GM18873 (cell line): Measurements from ENCODE around the gene LRRC27.
"Not testable (repeated sequence)": the region's sequence is repeated elsewhere in the genome, so short reads cannot be mapped to it uniquely, and the experiment has no call there.

ENCODE experiments used
- ATAC-seq: cut with Tn5 transposase; IDR thresholded peaks from one replicate; pipeline ENCODE4 v1.9.1; 2021; ENCODE audit warnings: mild to moderate bottlenecking, moderate library complexity, moderate number of reproducible peaks; ENCODE audit not compliant: unreplicated experiment, low FRiP score

The LRRC27 gene

GRCh38 chr10:132369636-132370185 lies 37.7 kb downstream of the LRRC27 start:
- no peak for ATAC-seq

DNA sequence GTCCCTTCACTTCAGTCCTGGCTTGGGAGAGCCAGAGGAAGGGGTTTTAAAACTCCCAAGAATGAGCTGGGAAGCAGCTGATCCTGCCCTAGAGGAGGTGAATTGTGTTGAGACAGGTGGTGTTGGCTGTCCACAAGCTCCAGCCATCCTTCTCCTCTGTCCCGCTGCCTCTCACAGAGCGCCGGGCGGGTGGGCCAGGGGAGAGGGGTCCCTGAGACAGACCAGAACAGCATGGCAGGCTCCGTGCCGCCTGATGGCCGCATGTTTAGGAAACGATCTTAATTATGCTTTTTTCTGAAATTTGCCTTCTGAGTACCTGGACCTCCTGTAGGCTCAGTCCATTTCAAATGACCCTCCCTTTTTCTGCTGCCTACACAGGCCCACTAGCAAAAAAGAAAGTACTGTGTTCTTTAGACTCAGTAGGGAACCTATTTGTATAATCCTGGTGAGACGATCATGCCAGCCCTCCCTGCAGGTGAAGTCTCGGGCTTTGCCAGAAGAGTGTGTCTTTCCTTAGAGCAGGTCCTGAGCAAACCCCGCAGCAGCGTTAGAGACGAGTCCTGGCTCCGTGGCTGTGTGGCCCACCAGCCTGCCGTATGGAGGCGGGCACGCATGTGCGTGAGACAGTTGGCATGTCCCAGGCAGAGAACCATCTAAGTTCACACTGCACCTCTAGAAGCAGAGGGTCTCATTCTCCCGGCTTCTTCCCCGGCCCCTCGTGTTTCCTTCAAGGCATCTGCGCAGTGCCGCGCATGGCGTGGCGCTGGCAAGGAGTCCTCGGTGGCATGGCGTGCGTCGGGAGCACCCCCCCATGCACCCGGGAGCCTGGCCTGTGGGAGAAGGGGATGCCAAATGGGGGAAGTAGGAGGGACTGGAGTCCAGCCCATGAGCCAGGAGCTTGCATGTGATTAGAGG lies 38.7 kb downstream of the LRRC27 start:
- no peak for ATAC-seq

DNA sequence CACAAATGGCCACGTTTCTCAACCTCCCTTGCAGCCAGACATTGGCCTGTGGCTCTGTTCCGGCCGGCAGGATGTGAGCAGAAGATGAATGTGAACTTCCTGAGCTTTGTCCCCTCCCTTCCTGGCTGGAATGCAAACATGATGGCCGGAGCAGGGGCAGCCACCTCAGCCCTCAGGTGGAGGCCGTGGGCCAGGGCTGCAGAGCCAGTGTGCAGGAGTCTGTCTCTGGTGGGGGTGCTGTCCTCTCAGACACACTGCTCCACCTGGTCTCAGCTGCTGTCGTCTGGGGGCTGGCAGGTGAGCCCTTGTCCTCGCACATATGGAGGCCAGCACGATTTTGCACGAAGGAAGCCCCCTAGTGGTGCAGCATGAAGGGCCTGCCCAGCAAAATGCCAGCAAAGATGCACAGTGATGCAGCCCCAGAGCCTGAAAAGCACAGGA lies 39.7 kb downstream of the LRRC27 start:
- no peak for ATAC-seq

- ATAC-seq: no peak
Observed at GRCh38 chr10:132372516-132373095, 40.6 kb downstream of the LRRC27 start.

GRCh38 chr10:132373241-132373955 lies 41.4 kb downstream of the LRRC27 start:
- ATAC-seq: no peak

DNA sequence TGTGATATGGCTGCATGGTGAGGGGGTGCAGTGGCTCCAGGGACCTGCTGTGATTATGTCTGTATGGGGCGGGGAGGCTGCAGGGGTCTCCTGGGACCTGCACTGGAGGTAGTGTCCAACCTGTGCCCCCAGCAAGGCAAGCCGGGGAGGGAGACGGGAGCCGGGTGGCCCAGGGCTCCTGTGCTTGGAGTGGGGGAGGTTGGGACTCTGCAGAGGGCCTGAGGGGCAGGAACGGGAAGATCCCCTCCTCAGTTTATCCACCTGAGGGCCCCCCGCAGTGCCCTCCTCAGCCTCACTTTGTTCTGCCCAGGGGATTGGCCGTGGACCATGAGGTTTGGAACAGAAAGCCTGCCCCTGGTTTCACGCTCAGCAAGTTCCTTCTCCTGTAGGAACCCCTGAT lies 42.2 kb downstream of the LRRC27 start:
- no peak for ATAC-seq

DNA sequence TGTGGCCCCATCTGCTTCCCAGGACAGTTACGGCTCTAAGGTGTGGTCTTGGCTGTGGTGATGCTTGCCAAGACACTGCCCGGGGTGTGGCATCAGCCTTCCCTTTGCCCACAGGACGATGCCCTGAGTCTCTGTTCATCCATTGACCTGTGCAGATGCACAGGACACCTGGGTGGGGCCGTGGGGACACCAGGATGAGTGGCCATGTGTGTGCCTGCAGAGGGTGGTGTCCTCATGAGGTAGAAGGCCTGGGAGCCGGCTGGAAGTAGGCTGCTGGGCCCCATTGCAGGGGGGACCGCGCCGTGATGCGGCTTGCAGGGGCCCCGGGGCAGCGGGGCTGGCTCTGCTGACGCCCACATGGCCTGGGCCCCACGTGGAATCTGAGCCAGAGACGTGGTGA lies 42.6 kb downstream of the LRRC27 start:
- no peak for ATAC-seq

GRCh38 chr10:132375116-132375794 lies 43.3 kb downstream of the LRRC27 start:
- ATAC-seq: no peak

DNA sequence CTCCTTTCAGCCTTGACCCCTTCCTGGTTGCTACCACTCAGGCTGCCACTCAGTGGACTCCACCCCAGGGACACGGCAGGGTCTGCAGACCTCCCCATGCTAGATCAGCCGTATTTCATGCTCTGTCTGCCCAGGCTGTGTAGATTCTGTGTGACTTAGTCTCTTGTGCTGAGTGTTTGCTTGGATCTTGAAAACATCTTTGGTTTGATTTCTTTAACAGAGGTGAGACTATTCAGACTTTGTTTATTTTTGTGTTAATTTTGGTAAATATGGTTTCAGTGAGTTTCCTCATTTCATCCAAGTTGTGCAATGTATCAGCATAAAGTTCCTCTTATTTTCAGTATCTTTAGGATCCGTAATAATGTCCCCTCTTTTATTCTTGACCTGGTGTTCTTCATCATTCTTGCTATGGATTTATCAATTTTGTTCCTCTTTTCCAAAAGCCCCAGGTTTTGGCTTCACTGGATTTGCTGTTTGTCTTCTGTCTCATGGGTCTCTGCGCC lies 43.9 kb downstream of the LRRC27 start:
- ATAC-seq: no peak

- ATAC-seq: no peak
Observed at GRCh38 chr10:132376394-132376851, 44.4 kb downstream of the LRRC27 start.

DNA sequence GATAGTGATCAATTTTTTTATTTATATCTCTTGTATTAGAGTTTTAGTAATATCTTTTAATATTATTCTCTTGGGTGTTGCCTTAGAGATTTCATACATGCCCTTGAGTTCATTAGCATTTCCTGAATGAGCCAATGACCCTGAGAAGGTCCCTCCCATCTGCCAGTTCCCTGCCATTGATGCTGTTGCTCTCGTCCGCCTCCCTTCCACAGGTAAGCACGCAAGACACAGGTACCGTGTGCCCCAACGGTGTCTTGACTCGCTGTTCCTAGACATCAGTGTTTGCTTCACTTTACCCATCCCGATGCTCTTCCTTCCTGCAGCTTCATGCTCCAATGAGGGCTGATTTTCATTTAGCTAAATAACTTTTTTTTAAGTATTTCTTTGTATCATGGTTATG lies 45.3 kb downstream of the LRRC27 start:
- ATAC-seq: no peak

GRCh38 chr10:132379026-132379425 lies 47.0 kb downstream of the LRRC27 start:
- ATAC-seq: not testable (repeated sequence)

GRCh38 chr10:132380986-132381385 lies 49.0 kb downstream of the LRRC27 start:
- ATAC-seq: not testable (repeated sequence)

DNA sequence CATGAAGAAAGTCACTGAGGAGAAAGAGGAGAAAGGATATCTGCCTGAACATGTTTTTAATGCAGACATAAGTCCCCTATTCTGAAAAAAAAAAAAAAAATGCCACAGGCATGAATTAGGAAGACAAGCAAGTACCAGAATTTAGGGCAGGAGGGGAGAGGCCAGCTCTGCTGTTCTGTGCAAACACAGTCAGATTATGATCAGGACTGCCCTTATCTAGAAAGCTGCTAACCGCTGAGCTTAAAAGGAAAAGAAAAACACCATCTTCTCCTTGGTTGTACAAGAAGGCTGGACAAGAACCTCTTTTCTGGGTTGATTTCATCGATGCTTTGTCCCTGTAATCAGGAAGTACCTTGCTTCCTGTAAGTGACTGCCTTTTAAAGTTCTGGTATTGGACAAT lies 49.7 kb downstream of the LRRC27 start:
- ATAC-seq: no peak

GRCh38 chr10:132382231-132382922 lies 50.4 kb downstream of the LRRC27 start:
- no peak for ATAC-seq

DNA sequence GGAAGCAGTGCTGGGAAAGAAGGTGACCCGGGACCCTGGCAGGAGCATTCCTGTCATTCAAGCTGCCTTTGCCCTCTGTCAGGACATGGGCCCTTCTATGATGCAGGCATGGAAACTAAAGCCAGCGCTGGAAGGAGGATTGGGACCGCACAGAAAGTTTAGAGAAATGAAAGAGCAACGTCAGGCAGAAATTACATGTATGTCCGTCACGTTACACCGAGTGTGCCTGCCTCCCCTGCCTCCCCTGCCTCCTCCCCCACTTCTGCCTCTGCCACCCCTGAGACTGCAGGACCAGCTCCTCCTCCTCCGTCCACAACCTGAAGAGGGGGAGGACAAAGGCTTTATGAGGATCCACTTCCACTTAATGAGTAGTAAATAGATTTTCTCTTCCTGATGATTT lies 51.1 kb downstream of the LRRC27 start:
- ATAC-seq: no peak

DNA sequence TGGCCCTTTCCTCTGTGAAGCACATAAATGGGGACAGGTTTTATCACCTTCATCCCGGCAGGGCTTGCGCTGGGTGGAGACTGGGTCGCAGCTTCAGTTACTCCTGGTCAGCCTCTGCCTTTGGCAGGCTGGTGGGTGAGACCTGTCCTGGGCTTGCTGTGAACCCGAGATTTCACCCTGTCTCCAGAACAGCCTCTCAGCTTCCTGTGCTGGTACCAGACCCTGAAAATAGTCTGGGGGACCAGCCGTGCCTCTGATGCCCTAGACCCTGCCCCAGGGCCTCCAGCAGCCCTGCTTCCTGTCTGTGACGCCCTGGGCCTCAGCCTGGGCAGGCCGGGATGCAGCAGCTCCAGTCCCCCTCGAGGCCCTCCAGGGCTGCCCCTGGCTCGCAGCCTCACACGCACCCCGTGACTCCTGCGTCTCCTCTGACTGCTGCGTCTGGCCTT lies 51.8 kb downstream of the LRRC27 start:
- ATAC-seq: no peak

DNA sequence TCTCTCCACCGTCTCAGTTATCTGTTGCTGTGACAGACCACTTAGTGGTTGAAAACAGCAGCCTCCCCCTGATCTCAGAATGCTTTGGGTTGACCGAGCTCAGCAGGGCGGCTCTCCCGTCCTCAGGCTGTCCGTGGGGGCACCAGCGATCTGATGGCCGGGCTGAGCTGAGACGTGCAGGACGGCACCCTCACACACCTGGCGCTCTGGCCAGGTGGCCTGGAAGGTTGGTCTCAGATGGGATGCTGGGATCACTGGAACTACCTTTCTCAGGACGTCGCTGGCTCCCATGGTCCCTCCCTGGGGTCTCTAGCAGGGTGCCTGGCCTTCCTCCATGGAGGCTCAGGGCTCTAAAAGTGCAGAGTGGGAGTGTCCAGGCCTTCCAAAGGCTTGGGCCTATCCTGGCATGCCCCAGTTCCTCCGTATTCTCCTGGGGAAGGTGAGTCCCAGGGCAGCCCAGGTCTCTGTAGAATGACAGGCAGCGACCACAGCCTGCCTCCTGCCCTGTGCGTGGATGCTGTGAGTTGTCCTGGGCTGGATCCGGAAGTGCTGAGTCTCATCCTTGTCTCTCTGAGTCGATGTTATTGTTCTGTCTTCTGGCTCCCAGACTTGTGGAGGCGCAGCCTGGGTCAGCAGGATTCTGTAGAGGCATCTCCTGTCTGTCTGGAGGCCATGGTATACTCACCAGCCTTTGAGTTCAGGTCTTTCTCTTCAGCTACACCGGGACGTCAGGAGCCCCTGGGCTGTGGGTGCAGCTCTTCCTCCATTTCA lies 52.8 kb downstream of the LRRC27 start:
- no peak for ATAC-seq

GRCh38 chr10:132385389-132385667 lies 53.3 kb downstream of the LRRC27 start:
- no peak for ATAC-seq
